ENCODE measurements around the gene C3orf18. TPM values are rescaled to one million over a fixed set of nuclear protein-coding genes. Genes with fewer than 3 reads are reported as not detected.
"Not testable (repeated sequence)": the region's sequence is repeated elsewhere in the genome, so short reads cannot be mapped to it uniquely, and the experiment has no call there.

The C3orf18 gene
- total and polyA plus RNA-seq, 3 experiments from 2014 or later, result 11.5 to 15.8 (median 13.0) TPM

GRCh38 chr3:50516440-50516871, 51.1 kb downstream of the C3orf18 start:
- no peaks in the 10 kb centered on the region for H3K36me3 Mint-ChIP-seq
- no peaks in the 10 kb centered on the region for H3K9me3 Mint-ChIP-seq
- H3K4me1 Mint-ChIP-seq, result peaks cover 6 to 14% (median 10%) of the 10 kb centered on the region in 3 donors
- Histone ChIP-seq H3K27ac (ENCODE audit: low read depth, low read length) (no peak overlapping the region), H3K4me1 (ENCODE audit: insufficient read depth, low read length) (no peaks in the 10 kb centered on the region), H3K9me3 (ENCODE audit: low read length) (no peaks in the 10 kb centered on the region), H3K36me3 (ENCODE audit: insufficient read depth, low read length) (no peaks in the 10 kb centered on the region), H3K27me3 (ENCODE audit: insufficient read depth, low read length, poor library complexity, severe bottlenecking) (no peaks in the 10 kb centered on the region), H3K4me3 (ENCODE audit: low read length) (no peak overlapping the region)
- no peak overlapping the region for H3K4me3 Mint-ChIP-seq
- H3K27ac Mint-ChIP-seq, result no peak overlapping the region
- no peak for DNase-seq
- ChIA-PET POLR2A (no interaction called here), CTCF (interaction anchor here (1.1 to 2.3 kb wide), 3 partner anchors 13 to 99 kb away, joined by 3 to 9 read pairs (median 4); partner anchors contain the start of gene CACNA2D2)
- H3K27me3 Mint-ChIP-seq, result peaks cover 3 to 10% of the 10 kb centered on the region in 2 donors

- no peak for DNase-seq
- Histone ChIP-seq H3K27me3 (ENCODE audit: insufficient read depth, low read length, poor library complexity, severe bottlenecking) (no peaks in the 10 kb centered on the region), H3K27ac (ENCODE audit: low read depth, low read length) (no peak overlapping the region), H3K36me3 (ENCODE audit: insufficient read depth, low read length) (no peaks in the 10 kb centered on the region), H3K9me3 (ENCODE audit: low read length) (no peaks in the 10 kb centered on the region), H3K4me3 (ENCODE audit: low read length) (no peak overlapping the region), H3K4me1 (ENCODE audit: insufficient read depth, low read length) (no peaks in the 10 kb centered on the region)
- Mint-ChIP-seq H3K4me3 (no peak overlapping the region), H3K27ac (peak overlapping the region in 1 of 8 donors; percentile 87), H3K27me3 (peaks cover 3 to 10% of the 10 kb centered on the region in 2 donors), H3K36me3 (no peaks in the 10 kb centered on the region), H3K9me3 (no peaks in the 10 kb centered on the region), H3K4me1 (peaks cover 6 to 14% (median 10%) of the 10 kb centered on the region in 3 donors)
- ChIA-PET CTCF (interaction anchor here (1.1 to 2.3 kb wide), 3 partner anchors 12 to 100 kb away, joined by 3 to 9 read pairs (median 4); partner anchors contain the start of gene CACNA2D2), POLR2A (no interaction called here)
Observed at GRCh38 chr3:50515565-50516439, 51.7 kb downstream of the C3orf18 start.

- H3K4me1 Mint-ChIP-seq, CTCF ChIA-PET, POLR2A ChIA-PET: not testable (repeated sequence)
Observed at GRCh38 chr3:50512908-50513307, 54.6 kb downstream of the C3orf18 start.

DNA sequence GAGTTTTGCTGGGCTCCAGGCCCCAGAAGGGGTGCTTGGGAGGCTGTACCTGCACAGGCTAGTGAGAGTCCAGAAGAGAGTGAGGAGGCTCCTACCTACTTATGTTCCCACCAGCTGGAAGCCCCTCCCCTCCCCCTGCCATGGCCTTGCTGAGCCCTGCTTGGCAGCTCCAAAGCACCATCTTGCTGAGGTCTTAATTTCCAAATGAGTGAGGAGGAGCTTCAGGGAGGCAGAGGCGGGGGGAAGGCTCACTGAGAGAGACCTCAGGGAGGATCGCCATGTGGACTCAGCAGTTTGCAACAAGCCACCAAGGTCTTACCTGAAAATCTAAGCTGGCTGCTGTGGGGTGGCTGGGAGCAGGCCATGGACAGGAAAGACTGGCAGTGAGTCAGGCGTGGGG, 55.4 kb downstream of the C3orf18 start:
- DNase-seq, result no peak
- no peaks in the 10 kb centered on the region for H3K4me1 ChIP-seq (ENCODE audit: insufficient read depth, low read length)
- Mint-ChIP-seq H3K4me3 (no peak overlapping the region), H3K4me1 (peaks cover 0 to 9% (median 0%) of the 10 kb centered on the region in 3 donors), H3K36me3 (no peaks in the 10 kb centered on the region), H3K27me3 (peaks cover 0 to 2% of the 10 kb centered on the region in 2 donors), H3K27ac (no peak overlapping the region), H3K9me3 (no peaks in the 10 kb centered on the region)
- H3K36me3 ChIP-seq (ENCODE audit: insufficient read depth, low read length), result no peaks in the 10 kb centered on the region
- CTCF ChIA-PET, result no interaction called here
- H3K27me3 ChIP-seq (ENCODE audit: insufficient read depth, low read length, poor library complexity, severe bottlenecking), result no peaks in the 10 kb centered on the region
- no peak overlapping the region for H3K4me3 ChIP-seq (ENCODE audit: low read length)
- no peak overlapping the region for H3K27ac ChIP-seq (ENCODE audit: low read depth, low read length)
- no peaks in the 10 kb centered on the region for H3K9me3 ChIP-seq (ENCODE audit: low read length)
- POLR2A ChIA-PET, result no interaction called here

More at GRCh38 chr3:50512908-50513307, 54.6 kb downstream of the C3orf18 start:
- peak overlapping the region in 2 of 8 donors; percentile 75 to 78 for H3K27ac Mint-ChIP-seq
- not testable (repeated sequence) for H3K9me3 Mint-ChIP-seq; H3K27me3 Mint-ChIP-seq; DNase-seq; H3K4me1 ChIP-seq (ENCODE audit: insufficient read depth, low read length); H3K27me3 ChIP-seq (ENCODE audit: insufficient read depth, low read length, poor library complexity, severe bottlenecking); H3K36me3 ChIP-seq (ENCODE audit: insufficient read depth, low read length); H3K4me3 Mint-ChIP-seq; H3K9me3 ChIP-seq (ENCODE audit: low read length); H3K36me3 Mint-ChIP-seq; H3K27ac ChIP-seq (ENCODE audit: low read depth, low read length); H3K4me3 ChIP-seq (ENCODE audit: low read length)

DNA sequence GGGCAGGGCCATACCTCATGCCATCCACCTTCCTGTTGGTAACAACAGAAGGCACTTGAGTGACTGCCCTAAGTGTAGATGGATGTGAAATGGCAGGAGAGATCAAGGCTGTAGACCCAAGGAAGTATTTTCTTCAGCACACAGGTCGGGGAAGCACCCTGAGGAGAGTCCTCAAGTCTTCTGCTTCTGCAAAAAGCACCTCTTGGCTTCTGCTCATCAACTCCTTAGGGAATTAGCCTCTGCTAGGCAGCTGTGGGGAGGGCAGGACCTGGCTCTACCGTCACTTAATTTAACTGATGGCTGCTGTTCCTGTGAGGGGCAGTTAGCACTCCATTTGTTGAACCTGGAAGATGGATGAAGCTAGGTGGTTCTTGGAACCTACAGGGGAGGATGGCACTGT, 57.2 kb downstream of the C3orf18 start:
- ChIA-PET POLR2A (no interaction called here), CTCF (no interaction called here)
- no peaks in the 10 kb centered on the region for H3K9me3 ChIP-seq (ENCODE audit: low read length)
- no peaks in the 10 kb centered on the region for H3K4me1 ChIP-seq (ENCODE audit: insufficient read depth, low read length)
- Mint-ChIP-seq H3K36me3 (no peaks in the 10 kb centered on the region), H3K9me3 (no peaks in the 10 kb centered on the region), H3K27ac (no peak overlapping the region), H3K4me1 (no peaks in the 10 kb centered on the region), H3K4me3 (no peak overlapping the region), H3K27me3 (peaks cover 0 to 2% of the 10 kb centered on the region in 2 donors)
- no peak overlapping the region for H3K4me3 ChIP-seq (ENCODE audit: low read length)
- H3K27me3 ChIP-seq (ENCODE audit: insufficient read depth, low read length, poor library complexity, severe bottlenecking), result no peaks in the 10 kb centered on the region
- DNase-seq, result no peak
- H3K27ac ChIP-seq (ENCODE audit: low read depth, low read length), result no peak overlapping the region
- no peaks in the 10 kb centered on the region for H3K36me3 ChIP-seq (ENCODE audit: insufficient read depth, low read length)

GRCh38 chr3:50509715-50510114, 57.8 kb downstream of the C3orf18 start:
- H3K4me1 Mint-ChIP-seq, result no peaks in the 10 kb centered on the region
- no peaks in the 10 kb centered on the region for H3K9me3 Mint-ChIP-seq
- POLR2A ChIA-PET, result no interaction called here
- Histone ChIP-seq H3K9me3 (ENCODE audit: low read length) (no peaks in the 10 kb centered on the region), H3K4me1 (ENCODE audit: insufficient read depth, low read length) (no peaks in the 10 kb centered on the region), H3K27ac (ENCODE audit: low read depth, low read length) (no peak overlapping the region), H3K27me3 (ENCODE audit: insufficient read depth, low read length, poor library complexity, severe bottlenecking) (no peaks in the 10 kb centered on the region), H3K4me3 (ENCODE audit: low read length) (no peak overlapping the region), H3K36me3 (ENCODE audit: insufficient read depth, low read length) (no peaks in the 10 kb centered on the region)
- H3K4me3 Mint-ChIP-seq, result no peak overlapping the region
- no peak overlapping the region for H3K27ac Mint-ChIP-seq
- peaks cover 0 to 4% of the 10 kb centered on the region in 2 donors for H3K27me3 Mint-ChIP-seq
- no peaks in the 10 kb centered on the region for H3K36me3 Mint-ChIP-seq
- CTCF ChIA-PET, result no interaction called here
- DNase-seq, result no peak

DNA sequence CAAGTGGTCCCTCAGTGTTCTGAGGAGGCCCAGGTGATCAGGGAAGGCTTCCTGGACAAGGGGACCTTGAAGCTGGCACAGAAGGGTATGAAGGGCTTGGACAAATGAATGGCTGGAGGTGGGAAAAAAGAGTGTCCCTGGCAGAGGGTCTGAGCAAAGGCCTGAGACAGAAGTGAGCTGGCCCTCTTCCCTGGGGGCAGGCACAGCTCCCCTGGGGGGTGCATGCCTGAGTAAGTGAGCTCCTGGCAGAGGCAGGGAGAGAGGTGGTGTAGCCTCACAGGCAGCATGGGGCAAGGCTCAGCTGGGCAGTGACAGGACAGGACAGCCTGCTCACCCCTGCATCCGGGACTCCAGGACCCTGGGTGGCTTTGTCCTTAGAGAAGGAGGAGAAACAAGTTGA, 58.7 kb downstream of the C3orf18 start:
- CTCF ChIA-PET, result no interaction called here
- Histone ChIP-seq H3K27me3 (ENCODE audit: insufficient read depth, low read length, poor library complexity, severe bottlenecking) (no peaks in the 10 kb centered on the region), H3K36me3 (ENCODE audit: insufficient read depth, low read length) (no peaks in the 10 kb centered on the region), H3K4me1 (ENCODE audit: insufficient read depth, low read length) (no peaks in the 10 kb centered on the region), H3K4me3 (ENCODE audit: low read length) (no peak overlapping the region), H3K27ac (ENCODE audit: low read depth, low read length) (no peak overlapping the region), H3K9me3 (ENCODE audit: low read length) (no peaks in the 10 kb centered on the region)
- Mint-ChIP-seq H3K9me3 (no peaks in the 10 kb centered on the region), H3K4me1 (peaks cover 0 to 4% (median 0%) of the 10 kb centered on the region in 3 donors), H3K27ac (peak overlapping the region in 1 of 8 donors; percentile 90), H3K36me3 (no peaks in the 10 kb centered on the region), H3K4me3 (no peak overlapping the region), H3K27me3 (peaks cover 0 to 2% of the 10 kb centered on the region in 2 donors)
- DNase-seq, result no peak
- POLR2A ChIA-PET, result no interaction called here

Measured in CD8-positive, alpha-beta memory T cell (primary cell).